ENCODE measurements around the gene OXT. TPM values are rescaled to one million over a fixed set of nuclear protein-coding genes. Genes with fewer than 3 reads are reported as not detected.

The OXT gene
- not detected in 2 replicates for total RNA-seq

DNA sequence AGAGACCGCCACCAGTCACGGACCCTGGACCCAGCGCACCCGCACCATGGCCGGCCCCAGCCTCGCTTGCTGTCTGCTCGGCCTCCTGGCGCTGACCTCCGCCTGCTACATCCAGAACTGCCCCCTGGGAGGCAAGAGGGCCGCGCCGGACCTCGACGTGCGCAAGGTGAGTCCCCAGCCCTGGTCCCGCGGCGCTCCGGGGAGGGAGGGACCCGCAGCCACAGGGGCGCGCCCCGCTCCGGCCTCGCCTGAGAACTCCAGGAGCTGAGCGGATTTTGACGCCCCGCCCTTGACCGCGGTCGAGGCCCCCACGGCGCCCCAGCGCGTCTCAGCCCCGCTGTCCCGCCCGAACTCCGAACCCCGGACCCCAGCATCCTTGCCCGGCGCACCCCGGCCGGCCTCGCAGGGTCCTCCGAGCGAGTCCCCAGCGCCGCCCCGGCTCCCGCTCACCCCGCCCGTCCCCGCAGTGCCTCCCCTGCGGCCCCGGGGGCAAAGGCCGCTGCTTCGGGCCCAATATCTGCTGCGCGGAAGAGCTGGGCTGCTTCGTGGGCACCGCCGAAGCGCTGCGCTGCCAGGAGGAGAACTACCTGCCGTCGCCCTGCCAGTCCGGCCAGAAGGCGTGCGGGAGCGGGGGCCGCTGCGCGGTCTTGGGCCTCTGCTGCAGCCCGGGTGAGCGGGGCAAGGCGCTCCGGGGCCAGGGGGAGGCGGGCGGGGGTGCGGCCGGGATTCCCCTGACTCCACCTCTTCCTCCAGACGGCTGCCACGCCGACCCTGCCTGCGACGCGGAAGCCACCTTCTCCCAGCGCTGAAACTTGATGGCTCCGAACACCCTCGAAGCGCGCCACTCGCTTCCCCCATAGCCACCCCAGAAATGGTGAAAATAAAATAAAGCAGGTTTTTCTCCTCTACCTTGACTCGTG lies at the start of gene OXT:
OXT (plus strand) TSS at position 11 of the 920 bp plus-strand sequence; CDS start at position 47, 36 bp downstream.

GRCh38 chr20:3043322-3043721 lies 28.1 kb upstream of the OXT start, which contains the start of gene GNRH2:
TSS of gene GNRH2 (plus strand) at chr20:3043622. CDS start at chr20:3044415, 793 bp downstream.

DNA sequence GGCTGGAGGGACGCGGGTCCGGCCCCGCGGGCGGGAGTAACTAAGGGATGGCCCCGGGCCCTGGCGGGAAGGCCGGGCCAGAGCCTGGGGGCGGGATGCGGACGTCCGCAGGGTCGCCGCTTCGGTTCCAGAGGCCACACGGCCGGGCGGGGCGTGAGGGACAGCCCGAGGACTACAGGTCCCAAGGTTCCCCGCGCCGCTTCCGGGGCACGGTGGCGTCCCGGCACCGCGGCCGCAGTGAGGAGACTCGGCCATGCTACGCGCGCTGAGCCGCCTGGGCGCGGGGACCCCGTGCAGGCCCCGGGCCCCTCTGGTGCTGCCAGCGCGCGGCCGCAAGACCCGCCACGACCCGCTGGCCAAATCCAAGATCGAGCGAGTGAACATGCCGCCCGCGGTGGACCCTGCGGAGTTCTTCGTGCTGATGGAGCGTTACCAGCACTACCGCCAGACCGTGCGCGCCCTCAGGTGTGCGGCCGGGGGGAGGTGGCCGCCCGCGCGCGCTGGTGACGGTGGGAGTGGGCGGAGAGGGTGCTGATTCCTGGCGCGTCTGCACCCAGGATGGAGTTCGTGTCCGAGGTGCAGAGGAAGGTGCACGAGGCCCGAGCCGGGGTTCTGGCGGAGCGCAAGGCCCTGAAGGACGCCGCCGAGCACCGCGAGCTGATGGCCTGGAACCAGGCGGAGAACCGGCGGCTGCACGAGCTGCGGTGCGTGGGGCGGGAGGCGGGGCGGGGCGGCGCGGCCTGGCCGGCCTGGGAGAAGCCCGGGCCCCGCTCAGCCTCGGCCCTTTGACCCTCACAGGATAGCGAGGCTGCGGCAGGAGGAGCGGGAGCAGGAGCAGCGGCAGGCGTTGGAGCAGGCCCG lies 25.4 kb upstream of the OXT start, which contains the start of gene MRPS26:
MRPS26 (plus strand) TSS at position 237 of the 861 bp plus-strand sequence; CDS start at position 254, 17 bp downstream.

GRCh38 chr20:3084283-3084985 lies 13.0 kb downstream of the OXT start, which contains the start of gene AVP:
TSS of gene AVP (minus strand) at chr20:3084724. CDS start at chr20:3084674, 50 bp downstream.

Other genes with a start within 250 kb of the OXT start
- 24.8 and 43.5 TPM in 2 replicates for gene PCED1A, start 231.0 kb upstream of the OXT start, total RNA-seq
- 55.3 and 61.7 TPM in 2 replicates for gene VPS16, start 230.9 kb upstream of the OXT start, total RNA-seq
- 38.1 and 40.8 TPM in 2 replicates for gene PTPRA, start 198.1 kb upstream of the OXT start, total RNA-seq
- 0.35 TPM in 1 of 2 replicates, not detected in the other for gene GNRH2, start 28.0 kb upstream of the OXT start, total RNA-seq
- gene MRPS26, start 25.6 kb upstream of the OXT start, total RNA-seq: 52.6 and 59.1 TPM in 2 replicates
- not detected in 2 replicates for gene AVP, start 13.1 kb downstream of the OXT start, total RNA-seq
- 8.9 and 12.2 TPM in 2 replicates for gene FASTKD5, start 88.2 kb downstream of the OXT start, total RNA-seq
- gene UBOX5, start 88.2 kb downstream of the OXT start, total RNA-seq: 4.0 and 4.1 TPM in 2 replicates
- 4.0 and 8.3 TPM in 2 replicates for gene LZTS3, start 101.9 kb downstream of the OXT start, total RNA-seq
- gene DDRGK1, start 133.1 kb downstream of the OXT start, total RNA-seq: 58.3 and 64.3 TPM in 2 replicates
- 81.3 and 85.6 TPM in 2 replicates for gene ITPA, start 137.9 kb downstream of the OXT start, total RNA-seq
- 0.58 and 1.2 TPM in 2 replicates for gene SLC4A11, start 167.6 kb downstream of the OXT start, total RNA-seq